Measurements from ENCODE around the gene FAM199X.

- TF ChIP-seq CTCF (IDR thresholded peaks at IDR 0.05), result no peak
- TF ChIP-seq POLR2AphosphoS5 (IDR thresholded peaks at IDR 0.05), result no peak
Measured at GRCh38 chrX:104172121-104172520, 5.9 kb downstream of the FAM199X start.

Measured in breast epithelium (tissue), 3 donors.